ENCODE data around the gene METTL18.

Gene METTL18

GRCh38 chr1:169782596-169782995 is 12.1 kb downstream of the METTL18 start:
- Histone ChIP-seq H3K79me1 (ENCODE audit: low read depth, low read length) (no peaks in the 10 kb centered on the region), H3K36me3 (replicated peaks in 1 of 2; ENCODE audit: control insufficient read depth in 2 of 2, insufficient read depth in 2 of 2, low read length in 2 of 2) (no peaks in the 10 kb centered on the region), H4K91ac (ENCODE audit: low read depth, low read length, poor library complexity) (no peak overlapping the region), H2BK120ac (ENCODE audit: low read depth, low read length) (no peak overlapping the region), H3K27me3 (ENCODE audit: control insufficient read depth in 3 of 3, insufficient read depth in 3 of 3, low read depth in 1 of 3, low read length in 3 of 3) (no peaks in the 10 kb centered on the region), H3K4me3 (ENCODE audit: low read length in 2 of 2) (no peak overlapping the region), H3K9me3 (replicated peaks in 1 of 2; ENCODE audit: control insufficient read depth in 2 of 2, insufficient read depth in 1 of 2, low read depth in 1 of 2, low read length in 2 of 2) (no peaks in the 10 kb centered on the region), H4K8ac (ENCODE audit: low read depth, low read length) (no peak overlapping the region), H3K18ac (ENCODE audit: low read length) (no peak overlapping the region), H3K27ac (replicated peaks; ENCODE audit: low read length) (no peak overlapping the region), H3K4me1 (ENCODE audit: control insufficient read depth in 2 of 2, insufficient read depth in 1 of 2, low read depth in 1 of 2, low read length in 2 of 2) (no peaks in the 10 kb centered on the region), H2AK5ac (ENCODE audit: low read depth, low read length) (no peak overlapping the region), H3K4ac (ENCODE audit: low read length) (no peak overlapping the region), H3K23ac (ENCODE audit: low read depth, low read length, poor library complexity) (no peak overlapping the region), H3K9ac (ENCODE audit: low read depth, low read length, poor library complexity) (no peak overlapping the region), H2BK12ac (ENCODE audit: low read length) (no peak overlapping the region), H2BK15ac (ENCODE audit: low read length) (no peak overlapping the region), H3K4me2 (ENCODE audit: insufficient read depth, low read length, poor library complexity, severe bottlenecking) (no peak overlapping the region), H3K14ac (ENCODE audit: low read length) (no peak overlapping the region), H2BK5ac (ENCODE audit: low read length) (no peak overlapping the region), H2AFZ (ENCODE audit: low read length) (no peak overlapping the region)
- no peak for DNase-seq (ENCODE audit: low spot score)
- WGBS, 2 donors (ENCODE audit: extremely low coverage in 2 of 2, insufficient read length in 2 of 2, insufficient replicate concordance in 1 of 2) = no CpG with 5 or more reads among the region's 3 CpGs

- H2BK15ac ChIP-seq (ENCODE audit: low read length) = no peak overlapping the region
- H3K4me3 ChIP-seq (ENCODE audit: low read length in 2 of 2) = no peak overlapping the region
- no peak overlapping the region for H3K4me2 ChIP-seq (ENCODE audit: insufficient read depth, low read length, poor library complexity, severe bottlenecking)
- H3K23ac ChIP-seq (ENCODE audit: low read depth, low read length, poor library complexity) = no peak overlapping the region
- H2BK120ac ChIP-seq (ENCODE audit: low read depth, low read length) = no peak overlapping the region
- no peaks in the 10 kb centered on the region for H3K36me3 ChIP-seq (replicated peaks in 1 of 2; ENCODE audit: control insufficient read depth in 2 of 2, insufficient read depth in 2 of 2, low read length in 2 of 2)
- no peak overlapping the region for H2BK5ac ChIP-seq (ENCODE audit: low read length)
- H3K4ac ChIP-seq (ENCODE audit: low read length) = no peak overlapping the region
- no peaks in the 10 kb centered on the region for H3K9me3 ChIP-seq (replicated peaks in 1 of 2; ENCODE audit: control insufficient read depth in 2 of 2, insufficient read depth in 1 of 2, low read depth in 1 of 2, low read length in 2 of 2)
- H2AK5ac ChIP-seq (ENCODE audit: low read depth, low read length) = no peak overlapping the region
- H3K27me3 ChIP-seq (ENCODE audit: control insufficient read depth in 3 of 3, insufficient read depth in 3 of 3, low read depth in 1 of 3, low read length in 3 of 3) = no peaks in the 10 kb centered on the region
- no peaks in the 10 kb centered on the region for H3K4me1 ChIP-seq (ENCODE audit: control insufficient read depth in 2 of 2, insufficient read depth in 1 of 2, low read depth in 1 of 2, low read length in 2 of 2)
- no CpG with 5 or more reads among the region's 4 CpGs for WGBS, 2 donors (ENCODE audit: extremely low coverage in 2 of 2, insufficient read length in 2 of 2, insufficient replicate concordance in 1 of 2)
- H3K79me1 ChIP-seq (ENCODE audit: low read depth, low read length) = no peaks in the 10 kb centered on the region
- no peak overlapping the region for H3K14ac ChIP-seq (ENCODE audit: low read length)
- H2BK12ac ChIP-seq (ENCODE audit: low read length) = no peak overlapping the region
- no peak for DNase-seq (ENCODE audit: low spot score)
- H4K91ac ChIP-seq (ENCODE audit: low read depth, low read length, poor library complexity) = no peak overlapping the region
- no peak overlapping the region for H3K9ac ChIP-seq (ENCODE audit: low read depth, low read length, poor library complexity)
- no peak overlapping the region for H3K18ac ChIP-seq (ENCODE audit: low read length)
- H4K8ac ChIP-seq (ENCODE audit: low read depth, low read length) = no peak overlapping the region
- H3K27ac ChIP-seq (replicated peaks; ENCODE audit: low read length) = no peak overlapping the region
- peak overlapping the region; percentile 3 for H2AFZ ChIP-seq (ENCODE audit: low read length)
Measured at GRCh38 chr1:169779970-169780369, 14.7 kb downstream of the METTL18 start.

GRCh38 chr1:169779150-169779549 is 15.6 kb downstream of the METTL18 start:
- H2BK15ac ChIP-seq (ENCODE audit: low read length) = no peak overlapping the region
- no peak overlapping the region for H3K14ac ChIP-seq (ENCODE audit: low read length)
- H3K9ac ChIP-seq (ENCODE audit: low read depth, low read length, poor library complexity) = no peak overlapping the region
- H2AFZ ChIP-seq (ENCODE audit: low read length) = no peak overlapping the region
- no peak overlapping the region for H4K91ac ChIP-seq (ENCODE audit: low read depth, low read length, poor library complexity)
- no peaks in the 10 kb centered on the region for H3K9me3 ChIP-seq (replicated peaks in 1 of 2; ENCODE audit: control insufficient read depth in 2 of 2, insufficient read depth in 1 of 2, low read depth in 1 of 2, low read length in 2 of 2)
- no peak overlapping the region for H2BK12ac ChIP-seq (ENCODE audit: low read length)
- H3K4ac ChIP-seq (ENCODE audit: low read length) = no peak overlapping the region
- no peaks in the 10 kb centered on the region for H3K27me3 ChIP-seq (ENCODE audit: control insufficient read depth in 3 of 3, insufficient read depth in 3 of 3, low read depth in 1 of 3, low read length in 3 of 3)
- no peaks in the 10 kb centered on the region for H3K4me1 ChIP-seq (ENCODE audit: control insufficient read depth in 2 of 2, insufficient read depth in 1 of 2, low read depth in 1 of 2, low read length in 2 of 2)
- DNase-seq (ENCODE audit: low spot score) = no peak
- H3K27ac ChIP-seq (replicated peaks; ENCODE audit: low read length) = no peak overlapping the region
- H2BK120ac ChIP-seq (ENCODE audit: low read depth, low read length) = no peak overlapping the region
- no peak overlapping the region for H3K18ac ChIP-seq (ENCODE audit: low read length)
- no peak overlapping the region for H2BK5ac ChIP-seq (ENCODE audit: low read length)
- no peak overlapping the region for H3K23ac ChIP-seq (ENCODE audit: low read depth, low read length, poor library complexity)
- no peaks in the 10 kb centered on the region for H3K36me3 ChIP-seq (replicated peaks in 1 of 2; ENCODE audit: control insufficient read depth in 2 of 2, insufficient read depth in 2 of 2, low read length in 2 of 2)
- H3K4me2 ChIP-seq (ENCODE audit: insufficient read depth, low read length, poor library complexity, severe bottlenecking) = no peak overlapping the region
- H4K8ac ChIP-seq (ENCODE audit: low read depth, low read length) = no peak overlapping the region
- no peak overlapping the region for H2AK5ac ChIP-seq (ENCODE audit: low read depth, low read length)
- H3K4me3 ChIP-seq (ENCODE audit: low read length in 2 of 2) = no peak overlapping the region
- H3K79me1 ChIP-seq (ENCODE audit: low read depth, low read length) = no peaks in the 10 kb centered on the region

GRCh38 chr1:169776440-169776839 is 18.3 kb downstream of the METTL18 start:
- H3K4me1 ChIP-seq (ENCODE audit: control insufficient read depth in 2 of 2, insufficient read depth in 1 of 2, low read depth in 1 of 2, low read length in 2 of 2) = no peaks in the 10 kb centered on the region
- H2BK5ac ChIP-seq (ENCODE audit: low read length) = no peak overlapping the region
- no peak overlapping the region for H3K9ac ChIP-seq (ENCODE audit: low read depth, low read length, poor library complexity)
- H2BK120ac ChIP-seq (ENCODE audit: low read depth, low read length) = no peak overlapping the region
- no peak overlapping the region for H2AK5ac ChIP-seq (ENCODE audit: low read depth, low read length)
- no CpG with 5 or more reads among the region's 3 CpGs for WGBS, 2 donors (ENCODE audit: extremely low coverage in 2 of 2, insufficient read length in 2 of 2, insufficient replicate concordance in 1 of 2)
- no peak overlapping the region for H3K18ac ChIP-seq (ENCODE audit: low read length)
- H2BK15ac ChIP-seq (ENCODE audit: low read length) = no peak overlapping the region
- H3K4me3 ChIP-seq (ENCODE audit: low read length in 2 of 2) = no peak overlapping the region
- H3K9me3 ChIP-seq (replicated peaks in 1 of 2; ENCODE audit: control insufficient read depth in 2 of 2, insufficient read depth in 1 of 2, low read depth in 1 of 2, low read length in 2 of 2) = no peaks in the 10 kb centered on the region
- no peaks in the 10 kb centered on the region for H3K27me3 ChIP-seq (ENCODE audit: control insufficient read depth in 3 of 3, insufficient read depth in 3 of 3, low read depth in 1 of 3, low read length in 3 of 3)
- no peak overlapping the region for H3K4ac ChIP-seq (ENCODE audit: low read length)
- no peak overlapping the region for H2BK12ac ChIP-seq (ENCODE audit: low read length)
- no peak overlapping the region for H2AFZ ChIP-seq (ENCODE audit: low read length)
- no peak for DNase-seq (ENCODE audit: low spot score)
- no peak overlapping the region for H3K4me2 ChIP-seq (ENCODE audit: insufficient read depth, low read length, poor library complexity, severe bottlenecking)
- no peaks in the 10 kb centered on the region for H3K36me3 ChIP-seq (replicated peaks in 1 of 2; ENCODE audit: control insufficient read depth in 2 of 2, insufficient read depth in 2 of 2, low read length in 2 of 2)
- H3K23ac ChIP-seq (ENCODE audit: low read depth, low read length, poor library complexity) = no peak overlapping the region
- H3K14ac ChIP-seq (ENCODE audit: low read length) = no peak overlapping the region
- no peak overlapping the region for H4K8ac ChIP-seq (ENCODE audit: low read depth, low read length)
- no peak overlapping the region for H4K91ac ChIP-seq (ENCODE audit: low read depth, low read length, poor library complexity)
- no peaks in the 10 kb centered on the region for H3K79me1 ChIP-seq (ENCODE audit: low read depth, low read length)
- no peak overlapping the region for H3K27ac ChIP-seq (replicated peaks; ENCODE audit: low read length)
